Dedifferentiated amniotic fluid mesenchymal stem cell (primary cell): Measurements from ENCODE around the gene SLC6A2.
A peak's percentile ranks its signal among the peaks of the same experiment; 100 is the strongest.

Experiments used
- DNase-seq: peaks from one replicate; pipeline ENCODE4 v3.0.0-alpha.2; 2016; ENCODE audit errors: extremely low spot score

Gene SLC6A2

DNA sequence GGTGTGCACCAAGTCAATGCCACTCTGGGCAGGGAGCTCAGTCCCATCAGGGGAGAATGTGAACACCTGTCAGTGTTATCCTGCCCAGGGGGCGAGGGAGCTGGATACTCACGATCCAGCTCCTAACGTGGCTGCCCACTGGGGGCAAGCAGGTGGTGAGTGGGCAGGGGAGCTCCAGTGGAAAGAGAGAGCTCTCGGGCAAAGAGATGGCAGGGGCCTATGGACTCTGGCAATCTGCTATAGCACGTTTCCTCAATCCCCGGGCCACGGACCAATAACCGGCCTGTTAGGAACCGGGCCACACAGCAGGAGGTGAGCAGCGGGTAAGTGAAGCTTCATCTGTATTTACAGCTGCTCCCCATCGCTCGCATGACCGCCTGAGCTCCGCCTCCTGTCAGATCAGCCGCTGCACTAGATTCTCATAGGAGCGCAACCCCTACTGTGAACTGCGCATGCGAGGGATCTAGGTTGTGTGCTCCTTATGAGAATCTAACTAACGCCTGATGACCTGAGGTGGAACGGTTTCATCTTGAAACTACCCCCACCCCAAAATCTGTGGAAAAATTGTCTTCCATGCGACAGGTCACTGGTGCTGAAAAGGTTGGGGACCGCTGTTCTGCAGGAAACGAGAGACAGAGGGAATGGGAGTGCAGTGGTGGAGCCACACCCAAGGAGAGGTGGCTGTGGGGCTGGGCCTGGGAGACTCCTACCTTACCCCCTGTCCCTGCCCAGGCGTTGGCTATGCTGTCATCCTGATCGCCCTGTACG is 15.6 kb downstream of the SLC6A2 start:
- no peak for DNase-seq

DNA sequence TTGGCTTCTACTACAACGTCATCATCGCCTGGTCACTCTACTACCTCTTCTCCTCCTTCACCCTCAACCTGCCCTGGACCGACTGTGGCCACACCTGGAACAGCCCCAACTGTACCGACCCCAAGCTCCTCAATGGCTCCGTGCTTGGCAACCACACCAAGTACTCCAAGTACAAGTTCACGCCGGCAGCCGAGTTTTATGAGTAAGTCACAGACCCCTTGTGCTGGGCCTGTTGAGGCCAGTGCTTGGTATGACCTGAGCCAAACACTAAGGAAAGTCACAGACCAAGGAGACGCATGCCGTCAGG is 16.1 kb downstream of the SLC6A2 start:
- DNase-seq: no peak

DNA sequence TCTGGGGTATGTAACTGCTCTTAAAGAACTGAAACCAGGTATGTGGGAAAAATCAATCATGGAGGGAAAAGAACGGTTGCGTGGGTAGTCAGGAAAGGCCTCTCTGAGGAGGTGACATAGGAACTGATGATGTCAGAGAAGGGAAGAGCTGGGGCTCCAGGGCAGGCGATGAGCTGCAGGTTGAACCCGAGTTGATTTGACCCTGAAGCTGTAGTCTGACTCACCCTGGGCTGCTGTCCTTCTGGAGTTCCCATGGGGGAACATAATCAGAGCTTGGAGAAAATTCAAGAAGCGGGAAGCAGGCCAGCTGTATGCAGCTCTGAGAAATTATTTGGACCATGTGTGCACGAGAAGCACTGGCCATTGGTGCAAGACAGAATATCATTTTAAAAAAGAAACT is 16.7 kb downstream of the SLC6A2 start:
- no peak for DNase-seq

DNA sequence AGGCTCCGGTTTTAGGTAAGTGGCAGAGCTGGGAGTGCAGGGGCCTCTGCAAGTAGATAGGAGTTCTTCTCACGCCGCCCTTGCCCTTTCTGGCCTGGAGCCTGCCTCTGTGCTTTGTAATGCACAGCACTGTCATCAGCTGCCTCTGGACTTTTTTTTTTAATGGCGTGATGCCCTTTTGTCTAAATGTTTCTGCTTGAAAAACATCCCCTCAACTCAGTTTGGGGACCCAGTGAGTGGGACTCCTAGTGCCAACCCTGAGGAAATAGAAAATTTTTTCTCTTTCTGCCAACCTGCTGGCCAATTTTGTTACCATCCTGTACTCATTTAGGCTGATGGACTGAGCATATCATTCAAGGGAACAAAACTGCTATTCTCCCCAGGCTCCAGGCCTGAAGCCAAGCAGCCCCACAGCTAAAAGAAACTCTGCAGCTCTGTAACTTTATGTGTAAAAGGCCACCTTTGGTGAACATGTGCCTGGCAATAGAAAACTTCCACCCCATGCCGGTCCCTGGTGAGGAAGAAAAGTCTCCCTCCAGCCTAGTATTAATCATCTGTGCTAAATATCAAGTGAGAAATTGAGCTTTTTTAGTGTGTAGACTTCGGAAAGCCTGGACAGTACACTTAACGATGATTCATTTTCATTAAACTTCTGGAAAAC is 22.5 kb downstream of the SLC6A2 start:
- no peak for DNase-seq

DNA sequence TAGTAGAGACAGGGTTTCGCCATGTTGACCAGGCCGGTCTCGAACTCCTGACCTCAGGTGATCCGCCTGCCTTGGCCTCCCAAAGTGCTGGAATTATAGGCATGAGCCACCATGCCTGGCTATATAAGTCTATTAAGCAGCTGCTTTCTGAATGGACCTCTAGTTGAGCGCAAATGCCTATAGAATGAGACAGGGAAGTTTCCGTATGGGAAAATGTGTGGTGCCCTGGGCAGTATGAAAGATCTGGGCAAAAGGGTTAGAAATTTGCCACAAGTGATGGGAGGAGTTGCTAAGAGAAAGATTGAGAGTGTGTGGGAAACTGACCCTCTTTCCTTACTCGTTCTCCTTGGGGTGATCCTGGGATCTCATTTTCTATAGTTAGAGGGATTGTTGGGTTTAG is 26.3 kb downstream of the SLC6A2 start:
- no peak for DNase-seq

DNA sequence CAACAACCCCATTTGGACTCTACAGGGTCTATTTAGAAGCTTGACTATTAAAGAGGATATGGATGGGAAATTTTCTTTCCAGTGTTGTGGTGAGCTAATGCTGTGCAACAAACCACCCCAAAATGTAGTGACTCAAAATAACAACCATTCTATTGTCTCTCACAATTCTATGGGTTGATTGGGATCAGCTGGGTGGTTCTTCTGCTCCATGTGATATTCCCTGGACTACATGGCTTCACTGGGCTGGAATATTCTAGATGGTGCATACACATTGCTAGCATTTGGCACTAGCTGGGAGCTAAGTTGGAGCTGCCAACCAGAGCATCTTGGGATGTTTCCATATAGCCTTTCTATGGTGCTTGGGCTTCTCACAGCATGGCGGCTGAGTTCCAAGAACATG is 30.2 kb downstream of the SLC6A2 start:
- DNase-seq: no peak

DNA sequence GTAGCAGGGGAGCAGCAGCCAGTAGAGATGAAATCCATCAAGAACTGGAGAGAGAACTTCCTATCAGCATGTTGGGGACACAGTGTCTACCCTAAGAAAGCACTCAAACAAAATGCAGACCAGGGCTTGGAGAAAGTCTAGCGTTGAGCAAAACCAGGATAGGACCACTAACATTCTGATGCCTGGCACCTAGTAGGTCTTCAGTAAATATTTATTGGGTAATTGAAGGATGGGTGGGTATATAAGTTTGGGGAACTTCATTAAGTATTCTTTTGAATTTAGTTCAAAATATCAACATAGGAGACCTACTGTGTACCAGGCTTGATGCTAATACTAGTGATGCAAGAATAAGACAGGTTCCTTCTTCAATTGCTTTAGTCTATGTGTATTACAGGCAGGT is 30.9 kb downstream of the SLC6A2 start:
- no peak for DNase-seq

DNA sequence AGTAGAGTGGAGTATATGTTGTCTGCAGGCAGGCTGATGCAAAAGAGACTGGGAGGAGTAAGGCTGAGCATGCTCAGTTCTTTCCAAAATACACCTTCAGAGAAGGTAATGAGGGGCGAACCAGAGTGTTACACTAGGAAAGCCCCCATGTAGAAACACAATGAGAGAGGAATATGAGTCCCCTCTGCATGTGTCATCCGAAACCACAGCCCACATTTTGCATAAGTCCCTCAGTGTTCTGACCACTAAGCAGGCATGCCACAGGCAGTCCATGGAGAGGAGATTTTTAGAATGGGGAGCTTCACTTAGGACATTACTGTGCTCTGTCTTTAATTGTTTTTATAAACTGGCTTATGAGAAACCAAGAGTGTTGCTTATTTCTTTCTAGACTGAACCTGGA is 32.0 kb downstream of the SLC6A2 start:
- no peak for DNase-seq

DNA sequence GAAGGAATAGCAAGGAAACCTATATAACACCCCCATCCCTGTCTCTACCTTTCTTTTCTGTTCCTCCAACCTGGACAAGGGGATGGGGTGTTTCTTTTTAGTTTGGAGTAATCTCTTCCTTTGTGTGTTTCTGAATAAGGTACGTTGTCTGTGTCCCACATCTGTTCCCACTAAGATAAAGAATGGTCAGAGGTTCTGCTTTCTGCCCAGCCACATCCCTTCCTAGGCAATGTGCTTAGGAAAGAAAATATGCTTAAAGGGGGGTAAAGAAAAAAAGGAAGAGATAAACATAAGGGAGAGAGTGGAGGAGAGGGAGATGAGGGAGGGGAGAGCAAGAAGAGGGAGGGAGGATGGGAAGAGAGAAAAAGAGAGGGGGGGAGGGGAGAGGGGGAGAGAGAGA is 35.1 kb downstream of the SLC6A2 start:
- DNase-seq: no peak

DNA sequence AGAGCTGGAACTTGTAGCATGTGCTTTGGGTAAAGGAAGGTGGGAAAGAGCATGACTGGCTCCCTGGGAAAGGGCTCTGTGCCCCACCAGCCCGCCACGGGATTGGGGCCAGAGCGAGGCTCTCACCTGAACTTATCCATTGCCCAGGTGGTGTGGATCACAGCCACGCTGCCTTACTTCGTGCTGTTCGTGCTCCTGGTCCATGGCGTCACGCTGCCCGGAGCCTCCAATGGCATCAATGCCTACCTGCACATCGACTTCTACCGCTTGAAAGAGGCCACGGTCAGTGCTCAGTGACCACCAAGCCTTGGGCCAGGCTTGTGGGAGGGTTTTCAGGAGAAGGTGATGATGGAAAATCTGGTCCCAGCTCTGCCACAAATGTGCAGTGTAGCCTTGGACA is 36.0 kb downstream of the SLC6A2 start:
- DNase-seq: no peak

DNA sequence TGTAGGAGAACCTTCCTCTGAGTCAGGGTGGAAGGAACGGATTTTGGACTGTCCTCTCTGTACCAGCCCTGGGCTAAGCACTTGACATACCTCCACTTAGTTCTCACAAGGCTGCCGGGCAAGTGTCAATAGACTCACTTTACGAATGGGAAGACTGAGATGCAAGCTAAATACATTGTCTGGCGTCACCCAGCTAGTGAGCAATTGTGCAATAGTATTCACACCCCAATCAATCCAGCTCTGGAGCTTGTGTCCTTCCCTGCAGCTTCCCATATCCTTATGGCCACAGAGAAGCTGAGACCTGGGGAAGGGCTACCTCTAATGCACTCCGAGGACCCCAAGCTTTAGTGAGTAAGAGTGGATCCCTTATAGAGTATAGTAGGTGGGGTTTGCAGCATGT is 39.8 kb downstream of the SLC6A2 start:
- DNase-seq: no peak

DNA sequence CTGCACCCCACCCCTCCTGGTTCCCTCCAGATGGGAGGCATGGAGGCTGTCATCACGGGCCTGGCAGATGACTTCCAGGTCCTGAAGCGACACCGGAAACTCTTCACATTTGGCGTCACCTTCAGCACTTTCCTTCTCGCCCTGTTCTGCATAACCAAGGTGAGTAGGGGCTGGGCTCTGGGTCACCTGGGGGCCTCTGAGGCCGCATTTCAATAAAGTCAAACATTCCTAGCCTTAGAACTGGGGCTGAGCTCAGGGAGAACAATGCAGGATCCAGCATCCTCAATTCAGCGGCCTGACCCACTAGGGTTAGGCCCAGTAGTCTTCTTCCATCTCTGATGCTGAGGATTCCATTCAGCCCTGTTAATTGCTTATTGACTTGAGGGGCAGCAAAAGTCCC is 42.1 kb downstream of the SLC6A2 start:
- no peak for DNase-seq

DNA sequence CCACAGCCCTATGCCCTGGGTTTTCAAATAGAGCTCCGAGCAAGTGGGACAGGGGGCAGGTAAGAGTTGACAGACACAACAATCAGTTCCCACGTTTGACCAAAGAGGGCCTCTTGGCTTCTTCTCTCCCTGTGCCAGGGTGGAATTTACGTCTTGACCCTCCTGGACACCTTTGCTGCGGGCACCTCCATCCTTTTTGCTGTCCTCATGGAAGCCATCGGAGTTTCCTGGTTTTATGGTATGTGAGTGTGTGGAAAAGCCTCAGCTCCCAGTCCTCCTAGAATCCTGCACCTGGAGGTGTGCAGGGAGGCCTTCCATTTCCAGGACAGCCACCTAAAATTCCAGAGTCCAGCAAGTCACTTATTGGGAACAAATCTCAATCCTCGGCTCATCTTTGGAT is 42.5 kb downstream of the SLC6A2 start:
- DNase-seq: no peak

DNA sequence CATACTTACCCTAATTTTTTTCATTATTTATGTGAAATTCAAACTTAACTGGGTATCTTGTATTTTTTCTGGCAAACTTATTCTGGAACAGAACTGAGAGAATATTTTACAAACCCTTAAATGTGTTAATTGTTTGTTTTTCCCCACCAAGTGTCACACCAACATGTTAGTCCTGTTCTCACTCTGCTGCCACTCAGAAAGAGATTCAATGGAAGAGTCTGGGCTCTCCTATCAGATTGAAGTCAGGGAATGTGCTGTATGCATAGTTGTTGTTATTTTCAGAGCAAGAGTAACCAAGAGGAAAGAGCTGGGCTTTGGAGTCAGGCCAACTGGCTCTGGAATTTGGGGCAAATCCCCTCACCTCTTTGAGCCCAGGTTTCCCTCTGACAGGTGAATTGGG is 43.2 kb downstream of the SLC6A2 start:
- DNase-seq: no peak

DNA sequence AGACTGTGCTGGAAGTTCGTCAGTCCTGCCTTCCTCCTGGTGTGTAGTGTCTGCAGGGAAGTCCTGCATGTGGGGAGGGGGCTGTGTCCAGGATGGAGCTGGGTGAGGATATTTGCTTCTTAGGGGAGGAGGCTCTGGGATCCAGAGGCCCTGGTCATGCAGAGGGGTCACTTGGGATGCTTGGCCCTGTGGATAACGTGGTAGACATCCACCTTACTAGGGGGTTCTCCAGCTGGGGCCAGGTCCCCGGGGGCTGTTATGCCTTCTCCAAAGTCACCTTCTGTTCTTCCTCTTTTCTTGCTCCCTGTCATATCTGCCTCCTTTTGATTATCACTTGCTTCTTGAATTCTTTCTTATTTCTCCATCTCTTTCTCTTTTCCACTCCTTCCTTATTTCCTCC is 43.8 kb downstream of the SLC6A2 start:
- no peak for DNase-seq

DNA sequence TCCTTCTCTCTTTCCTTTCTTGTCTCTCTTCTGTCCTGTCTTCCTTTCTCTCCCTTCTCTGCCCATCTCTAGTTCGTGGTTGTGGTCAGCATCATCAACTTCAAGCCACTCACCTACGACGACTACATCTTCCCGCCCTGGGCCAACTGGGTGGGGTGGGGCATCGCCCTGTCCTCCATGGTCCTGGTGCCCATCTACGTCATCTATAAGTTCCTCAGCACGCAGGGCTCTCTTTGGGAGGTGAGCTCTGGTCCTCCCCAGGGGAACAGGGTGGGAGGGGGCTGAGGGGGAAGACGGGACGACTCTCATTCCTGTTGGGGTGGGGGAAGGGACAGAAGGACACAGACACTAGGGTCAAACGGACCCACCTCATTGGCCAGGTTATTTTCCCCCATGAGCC is 44.3 kb downstream of the SLC6A2 start:
- no peak for DNase-seq

DNA sequence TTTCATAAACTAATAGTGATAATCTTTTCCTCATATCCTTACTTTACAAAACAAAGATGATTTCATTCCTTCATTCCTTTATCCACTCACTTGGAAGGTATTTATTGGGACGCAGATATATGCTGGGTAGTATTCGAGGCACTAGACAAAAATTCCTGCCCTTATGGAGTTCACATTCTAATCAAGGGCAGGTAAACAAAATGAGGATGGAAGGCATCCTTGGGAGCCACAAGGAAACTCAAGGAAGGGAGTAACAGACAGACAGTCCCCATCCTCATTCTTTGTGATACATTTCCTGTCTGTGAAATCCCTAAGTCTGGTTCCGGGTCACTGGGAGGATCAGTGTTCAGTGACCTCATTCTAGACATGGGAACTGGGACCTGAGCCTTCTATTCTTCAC is 45.2 kb downstream of the SLC6A2 start:
- DNase-seq: no peak

DNA sequence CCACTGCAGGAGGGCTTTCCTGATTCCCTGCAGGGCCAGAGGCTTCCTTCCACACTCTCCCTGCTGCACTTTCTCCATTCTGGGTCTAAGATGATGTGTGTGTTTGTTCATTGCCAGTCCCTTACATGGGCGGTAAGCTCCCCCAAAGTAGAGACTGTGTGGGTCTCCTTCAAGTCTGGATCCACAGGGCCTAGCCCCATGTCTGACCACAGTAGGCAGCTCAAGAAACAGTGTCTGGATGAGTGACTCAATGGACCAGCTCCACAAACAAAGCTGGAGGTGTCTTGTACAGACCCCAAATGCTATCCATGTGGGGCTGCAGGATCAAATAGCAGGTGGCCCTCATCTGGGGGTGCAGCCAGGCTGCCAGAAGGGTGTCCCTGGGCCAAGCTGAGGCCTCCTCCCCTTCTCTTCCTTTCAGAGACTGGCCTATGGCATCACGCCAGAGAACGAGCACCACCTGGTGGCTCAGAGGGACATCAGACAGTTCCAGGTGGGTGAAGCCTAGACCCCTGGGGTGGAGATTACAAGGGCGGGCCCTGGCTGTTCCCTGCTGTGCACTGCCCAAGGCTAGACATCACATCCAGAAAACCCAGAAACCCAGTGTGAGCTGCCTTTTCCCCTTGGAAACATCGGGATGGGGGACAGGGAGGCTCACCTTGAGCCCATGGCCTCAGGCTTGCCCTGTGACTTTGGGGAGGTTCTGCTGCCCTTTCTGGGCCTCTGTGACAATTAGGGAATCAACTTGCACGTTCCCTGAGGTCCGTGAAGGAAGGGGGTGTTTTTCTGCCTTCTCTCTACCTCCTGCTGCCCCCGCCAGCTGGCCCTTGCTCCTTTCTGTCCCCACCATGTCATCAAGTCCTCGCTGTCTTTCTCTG is 45.9 kb downstream of the SLC6A2 start:
- DNase-seq: no peak

DNA sequence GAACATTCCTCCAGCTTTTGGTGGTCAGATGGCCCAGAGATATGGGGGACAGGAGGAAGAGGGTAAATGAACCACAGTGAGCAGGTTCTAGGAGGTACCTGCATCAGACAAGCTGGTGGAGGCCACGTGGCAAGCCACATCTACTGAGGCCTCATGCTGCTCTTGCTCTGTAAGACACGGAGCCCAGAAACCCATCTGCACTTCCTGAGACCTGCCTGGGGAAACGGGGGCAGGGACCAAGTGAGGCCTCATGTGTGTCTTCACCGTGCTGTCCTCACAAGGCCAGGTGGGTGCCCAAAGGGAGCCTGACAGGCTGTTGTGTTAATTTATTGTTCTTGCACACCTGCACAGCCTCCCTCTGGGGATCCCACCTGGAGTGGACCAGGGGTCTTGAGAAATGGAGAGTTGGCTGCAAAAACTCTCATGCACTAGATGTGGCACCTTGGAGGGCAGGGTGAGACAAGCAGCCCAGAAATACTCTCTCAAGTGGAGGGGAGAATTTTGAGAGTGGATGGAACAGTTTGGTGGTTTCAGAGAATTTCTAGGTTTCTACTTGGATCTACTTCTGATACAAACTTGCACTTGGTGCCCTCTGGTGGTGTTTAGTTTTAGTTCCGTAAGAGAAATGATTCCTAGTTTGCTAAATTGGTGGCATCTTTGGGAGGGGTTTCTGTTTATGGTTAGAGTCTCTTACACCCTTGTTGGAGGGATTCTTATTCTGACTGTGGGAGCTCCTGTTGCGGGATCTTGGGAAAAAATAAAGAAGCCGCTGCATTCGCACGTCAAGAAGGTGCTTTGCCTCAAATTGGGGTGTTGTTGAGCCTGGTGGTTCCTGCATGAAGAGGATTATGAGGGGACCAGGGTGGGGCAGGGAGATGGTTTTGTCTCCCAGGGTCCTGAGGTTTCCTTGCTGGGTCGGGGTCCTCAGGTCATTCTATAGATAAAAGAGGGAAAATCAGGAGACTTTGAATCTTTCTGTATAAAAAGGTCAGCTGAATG is 47.5 kb downstream of the SLC6A2 start:
- DNase-seq: peak; percentile 66

DNA sequence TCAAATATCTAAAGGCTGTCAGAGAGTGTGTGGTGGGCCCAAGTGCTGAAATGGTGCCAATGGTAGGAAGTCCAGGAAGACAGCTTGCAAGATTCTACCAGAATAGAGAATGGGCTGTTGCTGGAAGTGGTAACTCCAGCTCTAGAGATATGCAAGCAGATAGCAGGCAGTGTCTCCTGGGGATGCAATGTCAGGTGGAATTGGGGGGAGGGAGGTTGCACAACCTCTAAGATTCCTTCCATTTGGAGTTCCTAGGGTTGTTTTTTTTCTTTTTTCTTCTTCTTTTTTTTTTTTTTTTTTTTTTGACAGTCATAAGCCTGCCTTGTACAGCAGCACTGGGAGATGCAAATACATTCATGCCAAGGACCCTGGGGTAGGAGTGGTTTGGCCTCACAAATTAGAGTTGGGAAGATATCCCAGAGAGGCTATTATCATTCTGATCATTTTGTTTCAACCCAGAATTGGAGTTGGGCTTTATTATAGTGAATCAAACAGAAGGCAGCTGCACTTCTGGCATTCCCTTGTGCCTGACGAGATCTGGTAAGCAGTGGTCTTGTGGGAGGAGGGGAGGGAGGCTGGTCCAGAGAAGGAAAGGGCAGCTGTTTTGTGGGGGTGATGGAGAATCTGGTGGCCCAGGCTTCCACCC is 51.1 kb downstream of the SLC6A2 start:
- no peak for DNase-seq

DNA sequence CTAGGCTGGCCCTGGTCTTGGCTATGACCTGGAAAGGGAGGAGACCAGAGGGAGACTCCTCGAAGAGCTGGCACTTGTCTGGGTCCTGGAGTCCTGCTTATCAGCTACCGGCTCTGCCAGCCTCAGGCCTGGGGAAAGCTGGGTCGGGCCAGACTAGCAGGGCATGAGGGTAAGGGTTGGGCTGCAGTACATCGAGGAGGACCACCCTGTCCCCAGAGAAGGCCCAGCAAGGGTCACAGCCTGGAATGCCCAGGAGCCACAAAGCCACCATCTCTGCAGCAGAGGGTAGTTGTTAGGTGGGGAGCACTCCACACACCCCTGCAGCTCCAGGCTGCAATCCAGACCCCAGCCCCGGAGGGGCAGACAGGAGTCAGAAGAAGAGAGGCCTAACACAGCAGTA is 54.0 kb downstream of the SLC6A2 start:
- no peak for DNase-seq
